SK-N-SH (cell line): Measurements from ENCODE around the gene ADD2.

Source experiments
- CTCF ChIP-seq: fragments of 200-600 bp; sonication (generic); IDR thresholded peaks from 2 replicates; pipeline ENCODE4 v1.6.1; 2017; ENCODE audit warnings: antibody characterized with exemption, mild to moderate bottlenecking, moderate library complexity
- EP300 ChIP-seq, 2 experiments: IDR thresholded peaks; 2 replicates each; pipeline versions ENCODE4 v1.4.0 to v1.6.1; 2012; ENCODE audit warnings: borderline replicate concordance in 1 of 2, low read depth in 1 of 2, low read length in 1 of 2
- EZH2phosphoT487 ChIP-seq: fragments of 200-600 bp; sonication (generic); IDR thresholded peaks from 2 replicates; pipeline ENCODE4 v1.6.1; 2017; ENCODE audit warnings: low read depth, mixed run types, mild to moderate bottlenecking, antibody characterized with exemption, moderate library complexity, borderline replicate concordance
- NRF1 ChIP-seq: IDR thresholded peaks from 2 replicates; pipeline ENCODE4 v1.6.1; 2012; ENCODE audit warnings: low read depth, mild to moderate bottlenecking, low read length
- POLR2AphosphoS5 ChIP-seq: IDR thresholded peaks from 2 replicates; pipeline ENCODE4 v1.6.1; 2012; ENCODE audit warnings: low read depth, low read length
- TAF1 ChIP-seq: IDR thresholded peaks from 2 replicates; pipeline ENCODE4 v1.6.1; 2012; ENCODE audit warnings: low read depth, mild to moderate bottlenecking, low read length, moderate library complexity, borderline replicate concordance
- TCF12 ChIP-seq: IDR thresholded peaks from 2 replicates; pipeline ENCODE4 v1.4.0; 2012

DNA sequence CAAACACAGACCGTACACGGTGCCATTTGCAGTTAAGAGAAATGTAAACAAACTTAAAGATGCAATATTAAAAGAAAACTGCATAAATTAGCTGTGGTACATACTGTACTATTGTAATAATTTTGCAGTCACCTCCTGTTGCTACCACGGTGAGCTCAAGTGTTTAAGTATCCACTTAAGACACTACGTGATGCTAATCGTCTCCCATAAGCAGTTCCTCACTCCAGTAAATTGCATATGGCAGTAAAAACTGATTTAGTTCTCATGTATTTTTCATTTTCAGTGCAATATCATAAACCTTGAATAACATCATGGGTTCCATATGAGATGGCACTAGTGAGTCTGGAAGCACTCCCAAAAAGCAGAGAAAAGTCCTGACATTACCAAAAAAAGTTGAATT lies 38.0 kb upstream of the ADD2 start:
- no peak for TF ChIP-seq POLR2AphosphoS5
- no peak for TF ChIP-seq CTCF
- no peak for TF ChIP-seq NRF1
- no peak for TF ChIP-seq EZH2phosphoT487
- no peak for TF ChIP-seq TAF1
- no peak for TF ChIP-seq EP300 (IDR thresholded peaks at IDR 0.05; ENCODE audit: borderline replicate concordance in 1 of 2, low read depth in 1 of 2, low read length in 1 of 2)
- TF ChIP-seq TCF12, result no peak
